Stimulated activated CD8-positive, alpha-beta memory T cell treated with anti-CD3 and anti-CD28 coated beads, Interleukin-15, amount 100 ng/mL, for 4 hours (primary cell): ENCODE results near the gene SPINDOC.
"Not testable (repeated sequence)": the region's sequence is repeated elsewhere in the genome, so short reads cannot be mapped to it uniquely, and the experiment has no call there.

Experiments
- DNase-seq, 2 donors: peaks; one replicate each; pipeline ENCODE4 v3.0.0-alpha.2; 2020; ENCODE audit warnings: low read depth in 2 of 2

The SPINDOC gene

DNA sequence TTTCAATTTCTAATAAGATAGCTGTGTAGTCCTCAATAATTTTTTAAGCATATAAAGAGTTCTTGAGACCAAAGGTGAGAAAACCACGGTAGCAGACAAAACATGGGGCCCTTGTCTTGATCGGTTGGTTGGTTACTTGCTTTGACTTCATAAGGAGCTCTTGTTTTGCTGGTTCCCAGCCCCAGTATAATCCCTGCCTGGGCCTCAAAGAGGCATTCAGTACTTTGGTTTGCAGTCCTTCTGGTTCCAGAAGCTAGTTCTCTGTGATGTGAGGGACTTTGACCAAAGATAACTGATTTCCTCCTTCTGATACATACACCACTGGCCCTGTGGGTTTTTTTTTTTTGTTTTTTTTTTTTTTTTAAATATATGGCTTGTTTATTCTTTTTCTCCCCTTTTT is 42.7 kb downstream of the SPINDOC start:
- DNase-seq: no peak

DNA sequence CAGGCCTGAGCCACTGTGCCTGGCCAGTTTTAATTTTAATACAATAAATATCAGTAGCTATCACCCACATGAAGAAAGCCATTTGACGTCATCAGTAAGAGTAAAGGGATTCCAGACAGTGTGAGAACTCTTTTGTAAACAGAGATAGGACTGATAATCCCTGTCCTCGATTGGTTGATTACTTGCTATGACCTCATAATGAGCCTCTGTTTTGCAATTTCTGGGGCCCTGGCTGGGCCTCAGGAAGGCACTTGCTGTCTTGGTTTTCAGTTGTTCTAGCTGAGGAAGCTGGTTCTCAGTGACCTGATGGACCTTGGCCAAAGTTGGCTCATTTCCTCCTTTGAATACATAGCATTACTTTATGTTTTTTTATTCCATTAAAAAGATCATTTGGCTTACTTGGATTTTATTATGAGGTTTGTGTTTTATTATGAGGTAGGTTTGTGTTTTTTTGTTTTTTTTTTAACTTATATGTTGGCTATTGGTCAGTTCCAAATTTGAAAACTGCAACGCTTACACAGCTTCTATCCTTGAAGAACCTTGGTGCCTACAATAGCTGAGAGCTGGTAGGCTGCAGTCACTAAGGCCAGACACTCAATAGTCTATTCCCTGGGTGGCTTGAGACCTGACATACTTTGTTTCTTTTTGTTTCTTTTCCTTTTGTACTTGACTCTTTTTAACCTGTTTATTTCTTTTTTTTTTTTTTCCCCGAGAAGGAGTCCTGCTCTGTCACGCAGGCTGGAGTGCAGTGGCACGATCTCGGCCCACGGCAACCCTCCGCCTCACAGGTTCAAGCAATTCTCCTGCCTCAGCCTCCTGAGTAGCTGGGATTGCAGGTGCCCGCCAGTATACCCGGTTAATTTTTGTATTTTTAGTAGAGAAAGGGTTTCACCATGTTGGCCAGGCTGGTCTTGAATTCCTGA is 45.6 kb downstream of the SPINDOC start:
- DNase-seq: no peak

DNA sequence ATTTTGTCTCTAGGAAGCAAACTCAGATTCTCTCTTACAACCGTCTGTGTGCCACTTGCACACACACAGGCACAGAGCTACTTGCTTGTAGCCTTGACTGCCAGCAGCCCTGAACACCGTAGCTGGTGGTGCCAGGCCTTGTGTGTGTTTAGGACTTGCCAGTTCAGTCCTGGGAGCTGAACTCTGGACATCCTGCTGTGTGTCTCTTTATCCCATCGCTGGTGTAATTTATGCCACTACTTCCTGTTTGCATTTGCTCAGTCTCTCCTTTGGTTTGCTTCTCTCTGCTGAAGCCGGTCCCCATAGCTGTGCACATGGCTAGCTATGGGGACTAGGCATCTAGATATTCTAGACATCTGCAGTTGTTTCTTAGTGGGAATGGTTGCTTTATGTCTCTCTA is 49.7 kb downstream of the SPINDOC start:
- DNase-seq: no peak

DNA sequence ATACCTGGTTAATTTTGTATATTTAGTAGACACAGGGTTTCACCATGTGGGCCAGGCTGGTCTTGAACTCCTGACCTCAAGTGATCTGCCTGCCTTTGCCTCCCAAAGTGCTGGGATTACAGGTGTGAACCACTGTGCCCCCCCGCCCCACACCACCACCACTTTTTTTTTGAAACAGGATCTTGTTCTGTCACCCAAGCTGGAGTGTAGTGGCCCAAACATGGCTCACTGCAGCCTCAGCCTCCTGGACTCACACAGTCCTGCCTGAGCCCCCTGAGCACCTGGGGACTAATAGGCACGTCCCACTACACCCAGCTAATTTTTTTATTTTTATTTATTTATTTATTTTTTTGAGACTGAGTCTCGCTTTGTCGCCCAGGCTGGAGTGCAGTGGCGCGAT is 50.4 kb downstream of the SPINDOC start:
- DNase-seq: not testable (repeated sequence)

DNA sequence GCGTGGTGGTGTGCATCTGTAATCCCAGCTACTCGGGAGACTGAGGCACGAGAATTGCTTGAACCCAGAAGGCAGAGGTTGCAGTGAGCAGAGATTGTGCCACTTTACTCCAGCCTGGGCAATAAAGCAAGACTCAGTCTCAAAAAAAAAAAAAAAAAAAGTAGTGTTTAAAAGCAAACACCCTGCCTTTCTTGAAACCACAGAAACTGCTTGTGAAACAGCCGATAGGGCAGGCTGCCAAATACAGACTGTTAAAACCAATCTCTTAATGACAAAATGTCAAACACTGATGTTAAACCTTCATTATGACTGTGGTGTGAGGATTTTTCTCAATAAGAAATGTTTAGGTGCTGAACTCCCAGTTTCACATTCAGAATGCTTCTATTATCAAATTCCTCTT is 53.0 kb downstream of the SPINDOC start:
- DNase-seq: peak in 1 of 2 donors; percentile 42

DNA sequence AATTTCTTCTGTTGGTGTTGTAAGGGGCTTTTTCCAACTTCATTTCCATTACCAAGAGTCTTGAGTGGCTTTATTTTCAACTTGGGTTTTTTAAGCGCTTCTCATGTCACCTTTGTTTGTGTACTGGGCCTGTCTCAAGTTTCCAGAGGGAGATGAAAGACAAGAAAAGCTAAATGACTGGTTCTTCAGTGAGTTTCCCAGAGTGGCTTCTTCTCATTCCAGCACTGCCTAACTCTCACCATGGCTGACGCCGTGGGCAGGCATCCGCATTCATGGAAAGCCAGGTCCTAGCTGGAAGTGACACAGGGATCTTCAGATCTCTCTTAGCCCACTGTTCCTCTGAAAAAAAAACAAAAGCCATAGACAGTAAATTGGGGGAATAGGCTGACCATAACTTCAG is 54.3 kb downstream of the SPINDOC start:
- no peak for DNase-seq

DNA sequence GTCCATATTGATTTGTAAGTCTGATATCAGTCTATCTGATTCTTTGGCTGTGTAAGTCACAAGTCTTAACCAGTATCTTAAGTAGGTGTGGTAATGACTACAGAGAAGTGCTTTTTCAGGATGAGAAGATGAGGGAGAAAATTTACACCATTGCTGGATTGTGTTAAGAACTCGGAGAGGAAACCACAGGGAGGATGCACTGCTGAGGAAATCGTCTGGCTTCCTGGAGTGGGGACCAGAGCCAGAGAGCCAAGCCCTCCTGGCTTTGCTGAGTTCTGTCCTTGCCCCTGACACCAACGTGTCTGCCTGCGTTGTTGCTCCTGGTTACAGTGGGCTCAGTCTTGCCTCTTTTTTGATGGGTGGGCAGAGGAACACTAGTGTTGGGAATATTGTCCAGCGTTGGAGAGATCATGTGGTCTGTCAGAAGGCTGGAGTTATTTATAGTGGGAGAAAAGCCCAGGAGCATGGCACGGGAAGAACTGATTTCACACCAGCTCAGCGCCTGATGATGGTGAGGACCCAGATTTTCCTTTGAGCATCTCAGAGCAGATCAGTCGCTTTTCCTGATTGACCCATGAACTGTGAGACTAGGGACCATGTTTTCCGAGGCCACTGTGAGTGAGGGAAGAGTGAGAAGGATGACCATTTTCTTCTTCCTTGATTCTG is 55.3 kb downstream of the SPINDOC start:
- DNase-seq: no peak

DNA sequence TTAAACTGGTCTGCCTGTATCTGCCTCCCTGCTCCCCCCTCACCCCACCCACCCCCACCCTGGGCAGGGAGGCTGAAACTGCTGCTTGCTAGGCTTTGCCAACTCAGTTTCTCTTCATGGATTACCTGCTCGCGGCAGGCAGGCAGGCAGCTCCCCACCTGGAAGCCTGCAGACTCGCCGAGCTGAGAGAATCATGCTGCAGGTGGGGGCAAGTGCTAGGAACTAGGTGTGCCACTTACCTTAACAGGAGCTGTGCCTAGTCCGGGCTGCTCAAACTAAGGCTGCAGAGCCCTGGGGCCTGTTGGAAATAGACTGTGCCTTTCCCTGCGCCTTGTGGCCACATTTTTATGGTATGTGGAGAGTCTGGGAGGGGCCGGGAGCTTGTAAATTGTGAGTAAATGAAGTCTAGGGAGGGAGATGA is 55.9 kb downstream of the SPINDOC start:
- DNase-seq: no peak

DNA sequence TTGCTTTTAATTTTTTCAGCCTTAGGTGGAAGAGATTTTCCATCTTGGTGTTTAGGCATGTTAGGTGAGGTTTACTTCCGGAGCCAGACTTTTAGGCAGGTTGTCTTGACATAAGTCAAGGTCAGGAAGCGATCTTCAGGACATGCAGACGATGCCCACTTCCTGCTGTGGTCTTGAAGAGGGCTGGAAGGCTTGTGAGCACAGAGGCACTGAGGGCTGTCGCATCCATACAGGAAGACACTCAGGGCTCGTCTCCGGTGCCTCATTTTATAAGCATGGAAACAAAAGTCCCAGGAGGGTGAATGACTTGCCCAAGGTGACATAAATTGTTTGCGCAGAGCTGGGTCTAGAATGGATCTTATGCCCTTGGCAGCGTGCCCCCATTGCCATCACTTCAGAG is 56.4 kb downstream of the SPINDOC start:
- DNase-seq: no peak

DNA sequence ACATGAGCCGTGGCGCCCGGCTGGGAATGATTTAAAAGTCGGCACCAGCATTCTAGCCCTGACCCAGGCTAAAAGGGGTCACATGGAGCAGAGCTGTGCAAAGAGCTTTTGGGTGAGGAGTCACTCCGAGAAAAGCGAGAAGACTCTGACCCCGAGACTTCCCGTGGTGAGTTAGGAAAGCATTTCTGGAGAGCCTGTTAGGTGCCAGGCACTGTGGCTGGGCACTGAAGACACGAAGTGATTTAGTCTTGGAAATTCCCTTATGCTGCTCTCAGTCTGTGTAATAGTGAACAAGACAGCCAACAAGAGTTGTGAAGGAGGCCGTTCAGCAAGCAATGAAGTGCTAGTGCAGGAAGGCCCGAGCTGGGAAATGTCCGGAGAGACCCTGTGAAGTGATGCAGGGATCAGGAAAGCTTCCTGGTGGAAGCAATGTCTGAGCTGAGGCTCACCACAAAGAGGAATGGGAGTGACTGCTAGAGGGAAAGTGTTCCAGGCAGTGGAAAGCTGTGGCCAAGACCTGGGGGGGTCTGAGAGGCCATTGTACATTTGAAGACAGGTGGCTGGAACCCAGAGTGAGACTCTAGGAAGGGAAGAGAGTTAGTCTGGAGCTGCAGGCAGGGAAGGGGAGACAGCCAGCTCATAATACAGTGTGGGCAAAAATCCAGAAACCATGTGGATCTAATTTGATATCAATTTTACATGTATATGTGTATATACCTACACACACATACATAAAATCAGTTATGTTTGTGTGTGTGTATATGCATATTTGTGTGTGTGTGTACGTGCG is 57.3 kb downstream of the SPINDOC start:
- DNase-seq: no peak

DNA sequence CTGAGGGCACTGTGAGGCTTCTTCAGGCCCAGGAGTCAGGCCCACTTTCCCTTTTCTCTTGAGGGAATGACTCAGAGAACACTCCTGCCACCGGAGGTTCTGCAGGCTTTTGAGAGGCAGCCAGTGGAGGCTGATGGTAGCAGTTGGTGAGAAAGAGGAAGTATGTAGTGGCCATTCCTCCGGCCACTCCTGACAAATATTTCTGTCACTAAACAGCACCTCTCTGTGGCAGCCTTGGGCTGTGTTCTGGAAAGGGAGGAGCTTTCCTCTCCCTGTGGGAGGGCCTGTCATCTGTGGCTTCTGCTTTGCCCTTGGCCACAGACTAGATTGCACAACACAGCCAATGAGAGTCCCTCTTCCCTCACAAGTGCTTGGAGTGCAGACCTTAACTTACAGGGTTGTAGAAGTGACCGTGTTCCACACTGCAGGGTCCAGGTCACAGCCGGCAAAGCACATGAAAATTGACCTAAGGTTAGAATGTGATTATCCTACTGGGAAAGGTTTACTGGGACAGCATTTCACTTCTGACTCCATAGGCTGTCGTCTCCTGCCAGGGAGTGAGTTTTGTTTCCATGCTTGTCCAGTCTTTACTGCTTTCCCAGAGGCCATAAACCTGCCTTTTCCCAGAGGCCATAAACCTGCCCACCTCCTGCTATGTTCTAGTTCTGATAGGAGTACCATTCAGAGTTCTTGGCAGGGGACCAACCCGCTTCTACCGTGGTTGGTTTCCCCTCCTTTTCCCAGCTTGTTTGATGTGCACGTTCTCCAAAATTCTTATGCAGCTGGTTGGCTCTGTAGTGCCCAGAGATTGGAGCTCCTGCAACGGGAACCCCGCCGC is 58.9 kb downstream of the SPINDOC start:
- DNase-seq: no peak

DNA sequence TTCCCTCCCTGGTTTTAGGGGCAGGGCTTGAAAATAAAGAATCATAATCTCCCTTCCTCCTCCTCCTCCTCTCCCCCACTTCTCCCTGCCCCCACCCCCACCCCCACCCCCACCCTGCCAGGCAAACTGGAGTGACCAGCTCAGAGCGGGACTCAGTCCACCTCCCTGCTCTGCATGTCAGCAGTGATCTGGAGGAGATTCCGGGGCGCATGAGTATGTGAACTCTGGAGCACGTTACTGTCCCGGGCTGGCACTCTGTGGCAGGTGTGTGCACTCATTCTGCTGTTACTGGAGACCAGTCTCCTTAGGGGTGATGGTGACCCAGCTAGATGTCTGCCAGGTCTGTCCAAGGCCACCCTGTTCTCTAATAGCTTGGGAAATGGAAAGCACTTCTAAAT is 59.5 kb downstream of the SPINDOC start:
- DNase-seq: no peak

DNA sequence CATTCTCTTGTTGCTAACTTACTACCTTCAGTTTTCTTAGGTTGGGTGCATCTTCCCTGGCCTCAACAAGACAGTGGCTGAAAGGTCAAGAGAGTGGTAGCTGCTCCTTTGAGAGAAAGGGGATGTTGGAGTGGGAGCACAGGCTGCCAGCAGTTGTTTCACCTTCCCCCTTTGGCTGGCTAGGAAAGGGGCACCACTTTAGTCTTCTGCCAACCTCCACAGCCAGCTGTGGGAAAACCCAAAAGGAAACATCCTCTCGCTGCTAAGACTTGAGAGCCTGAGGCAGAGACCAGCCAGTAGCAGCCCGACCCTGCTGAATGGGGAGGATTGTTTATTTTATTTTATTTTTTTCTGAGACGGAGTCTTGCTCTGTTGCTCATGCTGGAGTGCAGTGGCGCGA is 60.1 kb downstream of the SPINDOC start:
- no peak for DNase-seq

DNA sequence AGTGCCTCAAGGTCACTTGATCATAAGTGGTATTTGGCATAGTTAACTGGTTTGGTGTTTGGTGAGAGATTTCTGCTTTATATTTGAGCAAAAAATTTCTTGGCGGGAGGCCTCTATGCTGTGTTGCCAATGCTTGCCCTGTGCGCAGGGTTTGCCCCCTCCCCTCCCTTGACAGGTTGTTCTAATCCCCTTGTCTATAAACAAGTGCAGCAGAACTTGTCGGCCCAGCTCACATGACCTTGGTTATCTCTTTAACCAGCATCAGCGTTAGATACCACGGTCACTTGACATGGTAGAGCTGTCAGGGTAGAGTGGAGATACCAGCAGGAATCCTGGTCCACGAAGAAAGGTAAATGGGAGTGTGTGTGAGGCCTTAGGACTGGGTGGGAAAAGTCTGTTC is 61.3 kb downstream of the SPINDOC start:
- no peak for DNase-seq

DNA sequence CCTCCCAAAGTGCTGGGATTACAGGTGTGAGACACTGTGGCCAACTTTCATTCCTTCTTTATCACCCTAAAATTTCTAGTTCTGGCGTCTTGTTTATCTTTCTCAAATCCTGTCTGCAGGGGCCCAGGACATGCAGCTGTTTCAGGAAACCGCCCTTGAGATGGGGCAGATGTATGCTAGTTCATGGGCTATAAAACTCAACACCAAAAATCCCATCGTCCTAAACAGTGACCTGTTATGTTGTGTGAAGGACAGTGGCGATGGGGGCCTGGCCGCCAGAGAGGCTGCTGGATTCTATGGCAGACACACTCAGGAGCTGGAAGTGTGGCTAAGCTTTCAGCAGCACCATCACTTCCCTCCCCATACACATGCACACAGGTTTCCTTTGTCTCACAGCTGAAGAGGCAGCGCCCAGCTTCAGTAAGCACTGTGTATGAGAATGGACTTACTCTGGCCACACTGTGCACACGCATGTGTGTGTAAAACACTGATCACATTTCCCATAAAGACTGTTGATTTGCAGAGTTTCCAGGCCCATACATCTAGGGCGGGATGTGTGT is 62.3 kb downstream of the SPINDOC start:
- DNase-seq: no peak

DNA sequence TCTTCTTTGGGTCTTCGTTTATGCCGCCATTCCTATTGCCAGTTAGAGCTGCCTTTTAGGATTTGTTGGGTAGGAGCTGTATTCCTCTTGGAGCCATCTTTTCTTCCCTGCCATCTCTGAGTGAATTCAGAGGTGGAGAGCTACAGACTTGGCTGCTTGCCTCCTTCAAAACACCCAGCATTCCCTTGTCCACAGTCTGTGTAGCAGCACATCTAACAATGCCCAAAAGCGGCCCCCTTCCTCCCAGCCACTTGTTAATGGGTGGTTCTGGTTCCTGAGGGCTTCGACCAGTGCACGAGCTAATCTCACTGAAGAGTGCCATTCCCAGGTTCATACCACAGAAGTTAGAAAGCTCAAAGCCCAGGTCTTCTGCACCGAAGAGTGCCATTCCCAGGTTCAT is 63.4 kb downstream of the SPINDOC start:
- no peak for DNase-seq
